HG03460 (cell line): ENCODE data around the gene POU3F3.

Experiments used
- ATAC-seq: cut with Tn5 transposase; IDR thresholded peaks from one replicate; pipeline ENCODE4 v1.9.1; 2021; ENCODE audit not compliant: unreplicated experiment

POU3F3 gene

GRCh38 chr2:104846786-104847585, 6.9 kb upstream of the POU3F3 start:
- ATAC-seq: no peak

- ATAC-seq: no peak
These were observed 6.2 kb upstream of the POU3F3 start for GRCh38 chr2:104847586-104848160.

- peak; percentile 50 for ATAC-seq
These were observed 5.4 kb upstream of the POU3F3 start for GRCh38 chr2:104848526-104848925.

- ATAC-seq: no peak
These were observed 4.8 kb upstream of the POU3F3 start for GRCh38 chr2:104849101-104849500.

GRCh38 chr2:104849618-104850141, 4.2 kb upstream of the POU3F3 start:
- ATAC-seq: no peak

- ATAC-seq: no peak
These were observed 3.3 kb upstream of the POU3F3 start for GRCh38 chr2:104850361-104851290.

GRCh38 chr2:104851291-104852089, 2.4 kb upstream of the POU3F3 start:
- no peak for ATAC-seq

- ATAC-seq: no peak
These were observed 1.7 kb upstream of the POU3F3 start for GRCh38 chr2:104852090-104852666.

- no peak for ATAC-seq
These were observed 744 bp downstream of the POU3F3 start for GRCh38 chr2:104854498-104855220.

GRCh38 chr2:104855221-104856085, 1.5 kb downstream of the POU3F3 start:
- no peak for ATAC-seq

GRCh38 chr2:104856086-104856972, 2.4 kb downstream of the POU3F3 start:
- ATAC-seq: no peak

GRCh38 chr2:104856973-104857261, 3.0 kb downstream of the POU3F3 start:
- ATAC-seq: no peak

- no peak for ATAC-seq
These were observed 3.5 kb downstream of the POU3F3 start for GRCh38 chr2:104857262-104858005.

- no peak for ATAC-seq
These were observed 4.4 kb downstream of the POU3F3 start for GRCh38 chr2:104858006-104858978.

GRCh38 chr2:104859291-104859765, 5.4 kb downstream of the POU3F3 start:
- ATAC-seq: no peak
